ENCODE results near the gene CFAP54.
A peak's percentile ranks its signal among the peaks of the same experiment; 100 is the strongest.

CFAP54 gene, protein sequence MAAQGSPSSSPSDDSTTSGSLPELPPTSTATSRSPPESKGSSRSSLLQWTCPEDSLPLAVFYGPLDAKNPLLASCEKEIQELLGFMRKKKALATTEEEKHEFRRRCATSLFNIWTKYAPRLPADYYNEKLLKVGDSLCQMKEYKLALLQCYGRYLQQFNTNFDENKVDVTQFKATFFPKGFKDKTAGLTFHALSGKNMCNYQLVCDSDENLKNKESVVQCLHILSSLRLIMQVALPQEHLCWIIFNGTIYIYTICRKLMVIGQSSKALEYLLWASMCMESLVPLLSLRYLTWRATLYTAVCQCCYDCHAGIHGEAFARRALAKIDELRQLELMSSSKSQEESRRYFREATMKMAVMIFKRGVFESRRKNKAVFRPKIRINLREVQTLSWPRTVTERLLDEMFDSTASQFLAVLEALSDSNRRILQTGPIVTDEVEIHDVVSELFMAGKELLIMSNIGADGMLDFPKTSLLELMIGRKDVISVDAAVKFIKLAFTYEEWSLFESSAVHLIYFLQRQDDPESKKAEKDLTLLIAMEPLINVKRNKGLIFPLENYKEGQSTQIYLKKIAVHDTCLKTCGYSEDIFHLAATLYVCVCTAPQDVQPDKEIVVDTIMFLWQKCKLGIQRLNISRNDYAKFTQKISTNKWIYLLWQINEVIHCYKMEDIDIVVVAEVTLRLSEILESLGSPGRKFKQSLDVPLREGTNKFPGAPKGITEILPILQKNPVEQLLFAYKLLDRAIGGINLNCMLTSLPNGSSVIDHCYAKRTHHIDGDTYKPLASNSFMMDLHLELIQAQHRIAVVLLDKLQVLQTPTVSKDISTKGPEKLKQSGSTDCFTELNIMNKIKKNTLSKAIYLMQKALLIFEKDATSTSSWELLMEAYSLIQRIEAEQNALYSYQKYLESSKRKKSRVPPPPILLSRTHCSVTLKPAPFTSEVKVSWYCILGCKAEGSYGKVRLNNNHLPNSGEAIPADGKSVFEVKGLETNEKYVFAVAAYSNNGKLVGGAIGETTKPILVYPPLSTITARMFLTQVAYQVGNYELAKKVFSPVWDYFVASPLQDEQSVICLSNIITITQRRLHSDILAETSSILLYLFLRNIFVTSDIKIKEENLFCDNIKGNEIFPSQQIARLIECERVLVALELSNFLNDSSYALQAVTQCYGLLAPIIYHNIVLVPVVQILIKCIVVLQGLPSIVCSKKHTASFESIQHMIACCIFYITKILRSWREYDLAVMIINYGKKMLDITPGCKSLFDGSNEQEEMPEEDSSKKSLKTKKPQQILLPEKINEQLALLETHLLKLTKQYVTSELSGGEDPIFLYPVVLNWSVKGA (N-terminal part only)

DNA sequence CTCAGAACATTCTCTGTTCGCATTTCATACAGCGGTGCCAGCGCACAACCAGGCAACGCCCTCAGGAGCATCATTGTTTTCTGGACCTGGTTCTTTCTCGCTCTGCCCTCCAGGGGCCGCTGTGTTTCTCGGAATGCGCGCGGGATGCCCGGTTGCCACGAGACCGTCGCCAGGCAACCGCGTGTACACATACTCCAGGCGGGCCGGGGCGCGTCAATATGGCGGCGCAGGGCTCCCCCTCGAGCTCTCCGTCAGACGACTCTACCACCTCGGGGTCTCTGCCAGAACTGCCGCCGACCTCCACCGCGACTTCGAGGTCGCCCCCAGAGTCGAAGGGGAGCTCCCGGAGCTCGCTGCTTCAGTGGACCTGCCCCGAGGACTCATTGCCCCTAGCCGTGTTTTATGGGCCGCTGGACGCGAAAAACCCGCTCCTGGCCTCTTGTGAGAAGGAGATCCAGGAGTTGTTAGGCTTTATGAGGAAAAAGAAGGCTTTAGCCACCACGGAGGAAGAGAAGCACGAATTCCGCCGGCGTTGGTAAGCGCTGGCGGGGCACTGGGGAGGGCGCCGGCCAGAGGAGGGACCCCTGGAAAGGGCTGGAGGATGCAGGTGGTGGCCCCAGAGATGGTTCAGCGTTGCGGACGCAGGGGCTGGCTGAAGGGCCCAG is at the start of gene CFAP54:
Gene CFAP54 (plus strand): TSS at position 186 of the 665 bp plus-strand sequence. CDS start 33 bp downstream, at position 219.
- H3K27ac ChIP-seq: 0 out of 2 replicates have a peak within 1 kb of the TSS, but pooled peaks have one; percentile 8
- TF ChIP-seq, protein P1, sequence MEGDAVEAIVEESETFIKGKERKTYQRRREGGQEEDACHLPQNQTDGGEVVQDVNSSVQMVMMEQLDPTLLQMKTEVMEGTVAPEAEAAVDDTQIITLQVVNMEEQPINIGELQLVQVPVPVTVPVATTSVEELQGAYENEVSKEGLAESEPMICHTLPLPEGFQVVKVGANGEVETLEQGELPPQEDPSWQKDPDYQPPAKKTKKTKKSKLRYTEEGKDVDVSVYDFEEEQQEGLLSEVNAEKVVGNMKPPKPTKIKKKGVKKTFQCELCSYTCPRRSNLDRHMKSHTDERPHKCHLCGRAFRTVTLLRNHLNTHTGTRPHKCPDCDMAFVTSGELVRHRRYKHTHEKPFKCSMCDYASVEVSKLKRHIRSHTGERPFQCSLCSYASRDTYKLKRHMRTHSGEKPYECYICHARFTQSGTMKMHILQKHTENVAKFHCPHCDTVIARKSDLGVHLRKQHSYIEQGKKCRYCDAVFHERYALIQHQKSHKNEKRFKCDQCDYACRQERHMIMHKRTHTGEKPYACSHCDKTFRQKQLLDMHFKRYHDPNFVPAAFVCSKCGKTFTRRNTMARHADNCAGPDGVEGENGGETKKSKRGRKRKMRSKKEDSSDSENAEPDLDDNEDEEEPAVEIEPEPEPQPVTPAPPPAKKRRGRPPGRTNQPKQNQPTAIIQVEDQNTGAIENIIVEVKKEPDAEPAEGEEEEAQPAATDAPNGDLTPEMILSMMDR (conservative IDR thresholded peaks at IDR 0.05): peak; percentile 97

DNA sequence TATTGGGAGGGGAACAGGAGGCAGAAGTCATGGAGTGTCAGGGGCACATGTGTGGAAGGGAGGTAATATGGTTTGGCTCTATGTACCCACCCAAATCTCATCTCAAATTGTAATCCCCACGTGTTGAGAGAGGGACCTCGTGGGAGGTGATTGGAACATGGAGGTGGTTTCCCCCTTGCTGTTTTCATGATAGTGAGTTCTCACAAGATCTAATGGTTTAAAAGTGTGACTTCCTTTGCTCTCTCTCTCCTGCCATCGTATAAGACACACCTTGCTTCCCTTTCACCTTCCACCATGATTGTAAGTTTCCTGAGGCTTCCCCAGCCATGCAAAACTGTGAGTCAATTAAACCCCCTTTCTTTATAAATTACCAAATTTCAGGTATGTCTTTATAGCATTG is 47.6 kb upstream of the CFAP54 start:
- H3K27ac ChIP-seq: no peak overlapping the region
- TF ChIP-seq, protein P1 (conservative IDR thresholded peaks at IDR 0.05): no peak

DNA sequence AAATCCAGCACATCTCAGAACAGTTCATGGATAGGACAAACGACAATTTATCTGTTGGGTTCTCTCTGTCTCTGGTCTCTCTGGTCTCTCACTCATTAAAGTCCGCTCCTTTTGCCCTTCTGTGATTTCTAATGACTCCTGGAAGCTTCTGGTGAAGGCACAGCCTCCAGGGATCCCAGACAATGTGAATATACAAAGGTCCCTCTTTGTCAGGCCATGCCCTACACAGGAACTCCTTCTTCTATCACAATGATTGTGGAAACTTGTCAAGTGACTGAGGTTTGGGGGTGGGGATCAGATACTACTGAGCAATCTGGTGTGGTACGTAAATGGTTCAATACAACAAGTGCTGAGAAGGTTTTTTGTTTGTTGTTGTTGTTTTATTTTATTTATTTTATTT is 46.5 kb upstream of the CFAP54 start:
- TF ChIP-seq, protein P1 (conservative IDR thresholded peaks at IDR 0.05): no peak

DNA sequence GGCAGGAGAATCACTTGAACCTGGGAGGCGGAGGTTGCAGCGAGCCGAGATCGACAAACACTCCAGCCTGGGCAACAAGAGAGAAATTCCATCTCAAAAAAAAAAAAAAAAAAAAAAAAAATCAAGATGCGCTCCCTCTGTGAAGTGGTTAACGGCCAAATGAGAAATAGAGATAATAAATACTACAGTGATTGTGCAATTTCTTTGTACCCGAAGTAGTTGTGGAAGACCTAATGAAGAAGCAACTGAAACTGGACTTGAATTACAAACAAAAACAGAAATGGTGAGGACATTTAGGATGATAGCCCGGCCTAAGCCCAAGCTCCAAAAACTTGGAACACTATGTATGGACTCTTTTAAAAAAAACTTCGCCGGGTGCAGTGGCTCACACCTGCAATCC is 45.0 kb upstream of the CFAP54 start:
- no peak overlapping the region for H3K27ac ChIP-seq
- TF ChIP-seq, protein P1 (conservative IDR thresholded peaks at IDR 0.05): no peak

More for the DNA sequence above, 46.5 kb upstream of the CFAP54 start:
- H3K27ac ChIP-seq: no peak overlapping the region

DNA sequence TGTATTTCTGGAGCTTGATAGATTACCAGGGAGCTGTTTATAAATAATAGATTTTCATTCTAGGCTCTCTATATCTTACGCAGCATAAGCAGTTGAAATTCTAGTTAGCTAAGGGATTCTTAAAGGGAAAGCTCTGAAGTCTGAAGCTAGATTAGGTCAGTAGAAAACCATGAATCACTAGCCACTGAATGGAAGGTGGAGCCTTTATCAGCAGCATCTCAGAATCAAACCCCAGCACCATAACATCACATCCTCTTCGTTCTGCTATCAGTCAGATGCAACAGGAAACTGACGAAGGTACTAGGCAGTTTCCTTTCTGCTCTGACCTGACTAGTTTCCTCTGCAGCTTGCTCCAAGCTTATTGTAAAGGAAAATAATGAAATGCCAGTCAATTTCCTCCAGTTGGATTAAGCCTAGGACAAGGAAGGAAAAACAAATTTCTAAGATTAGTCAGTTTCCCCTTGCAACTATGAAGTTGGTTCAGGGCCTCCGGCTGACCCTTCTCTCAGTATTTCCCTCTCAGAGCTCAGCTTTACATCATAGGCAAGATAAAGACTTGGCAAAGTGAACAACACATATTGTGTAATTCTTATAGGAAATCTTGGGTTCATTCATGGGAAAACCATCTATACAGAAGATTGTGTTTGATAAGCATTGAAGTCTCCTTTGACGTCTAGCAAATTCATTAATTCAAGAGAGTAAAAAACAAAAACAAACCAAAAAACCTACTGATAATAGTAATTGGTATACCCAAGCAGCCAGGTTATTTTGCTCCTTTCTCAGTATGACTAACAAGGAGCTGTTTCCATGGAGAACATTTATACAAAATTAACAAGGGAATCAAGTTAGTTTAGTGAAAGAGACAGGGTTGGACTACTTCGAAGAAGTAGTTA is 43.4 kb upstream of the CFAP54 start:
- TF ChIP-seq, protein P1 (conservative IDR thresholded peaks at IDR 0.05): no peak
- H3K27ac ChIP-seq: peak overlapping the region; percentile 75

DNA sequence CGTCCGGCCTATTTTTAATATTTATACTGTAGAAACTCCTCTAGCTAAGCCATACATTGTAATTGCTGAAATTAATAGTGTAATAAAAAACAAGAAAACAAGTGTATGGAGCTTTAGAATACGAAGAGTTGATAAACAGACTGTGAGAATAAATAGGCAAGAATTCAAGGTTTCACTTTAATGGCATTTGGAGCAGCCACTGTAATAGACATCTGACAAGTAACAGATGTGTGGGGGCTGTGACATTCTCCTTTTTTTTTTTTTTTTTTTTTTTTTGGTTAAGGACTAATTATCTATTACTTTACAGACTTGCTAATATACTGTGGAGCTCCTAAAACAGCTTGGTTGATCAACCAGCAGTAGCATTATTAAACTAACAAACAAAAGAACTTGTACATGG is 42.1 kb upstream of the CFAP54 start:
- TF ChIP-seq, protein P1 (conservative IDR thresholded peaks at IDR 0.05): no peak
- H3K27ac ChIP-seq: peak overlapping the region; percentile 75

All from VCaP (cell line).